HG02571 (cell line): ENCODE measurements around the gene DEFB119.
"Not testable (repeated sequence)": the region's sequence is repeated elsewhere in the genome, so short reads cannot be mapped to it uniquely, and the experiment has no call there.

Source experiments
- ATAC-seq: cut with Tn5 transposase; IDR thresholded peaks from one replicate; pipeline ENCODE4 v1.9.1; 2021; ENCODE audit warnings: mild to moderate bottlenecking, moderate library complexity; ENCODE audit not compliant: unreplicated experiment

Gene DEFB119, protein sequence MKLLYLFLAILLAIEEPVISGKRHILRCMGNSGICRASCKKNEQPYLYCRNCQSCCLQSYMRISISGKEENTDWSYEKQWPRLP

DNA sequence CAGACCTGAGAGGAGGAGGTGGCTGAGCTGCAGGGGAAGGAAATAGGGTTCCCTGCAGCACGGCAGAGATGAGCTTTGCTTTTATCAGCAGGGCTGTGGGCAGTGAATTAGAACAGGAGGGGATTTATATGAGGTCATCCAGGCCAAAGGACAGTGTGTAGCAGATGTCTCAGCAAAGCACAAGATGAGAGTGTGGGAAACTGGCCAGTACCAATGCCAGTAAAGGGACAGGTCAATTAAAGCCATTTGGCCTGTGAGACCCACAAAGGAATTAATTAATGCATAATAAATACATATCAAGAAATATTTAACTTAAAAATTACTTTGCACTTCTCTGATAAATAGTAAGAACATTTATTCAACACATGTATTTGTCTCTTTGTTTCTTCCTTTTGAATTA is at the start of gene DEFB119:
Gene DEFB119 (minus strand): TSS at position 101 of the 400 bp plus-strand sequence. CDS start 107 bp downstream, outside the sequence.
- no peak for ATAC-seq

DNA sequence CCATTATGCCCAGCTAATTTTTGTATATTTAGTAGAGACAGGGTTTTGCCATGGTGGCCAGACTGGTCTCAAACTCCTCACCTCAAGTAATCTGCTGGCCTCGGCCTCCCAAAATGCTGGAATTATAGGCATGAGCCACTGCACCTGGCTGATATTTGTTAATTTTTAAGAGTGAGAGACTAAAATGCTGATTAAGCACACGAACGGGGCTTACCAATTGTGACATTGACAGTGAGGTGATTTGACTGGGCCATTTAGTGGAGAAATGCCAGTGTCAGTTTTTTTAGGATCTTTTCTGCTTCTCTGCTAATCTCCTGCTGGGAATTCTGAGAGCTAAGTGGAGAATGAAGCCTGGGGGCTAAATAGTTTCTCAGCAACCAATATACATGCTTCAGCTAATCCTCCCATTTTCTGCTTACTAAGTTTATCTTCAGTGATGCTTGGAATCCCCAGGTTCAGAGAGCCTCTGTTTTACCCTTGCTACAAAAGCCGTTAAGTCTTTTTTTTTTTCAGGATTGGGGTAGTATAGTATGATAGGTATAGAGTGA is 40.3 kb upstream of the DEFB119 start:
- ATAC-seq, result no peak

DNA sequence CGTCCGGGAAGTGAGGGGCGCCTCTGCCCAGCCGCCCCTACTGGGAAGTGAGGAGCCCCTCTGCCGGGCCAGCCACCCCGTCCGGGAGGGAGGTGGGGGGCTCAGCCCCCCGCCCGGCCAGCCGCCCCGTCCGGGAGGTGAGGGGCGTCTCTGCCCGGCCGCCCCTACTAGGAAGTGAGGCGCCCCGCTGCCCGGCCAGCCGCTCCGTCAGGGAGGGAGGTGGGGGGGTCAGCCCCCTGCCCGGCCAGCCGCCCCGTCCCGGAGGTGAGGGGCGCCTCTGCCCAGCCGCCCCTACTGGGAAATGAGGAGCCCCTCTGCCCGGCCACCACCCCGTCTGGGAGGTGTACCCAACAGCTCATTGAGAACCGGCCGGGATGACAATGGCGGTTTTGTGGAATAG is 37.2 kb upstream of the DEFB119 start:
- not testable (repeated sequence) for ATAC-seq

DNA sequence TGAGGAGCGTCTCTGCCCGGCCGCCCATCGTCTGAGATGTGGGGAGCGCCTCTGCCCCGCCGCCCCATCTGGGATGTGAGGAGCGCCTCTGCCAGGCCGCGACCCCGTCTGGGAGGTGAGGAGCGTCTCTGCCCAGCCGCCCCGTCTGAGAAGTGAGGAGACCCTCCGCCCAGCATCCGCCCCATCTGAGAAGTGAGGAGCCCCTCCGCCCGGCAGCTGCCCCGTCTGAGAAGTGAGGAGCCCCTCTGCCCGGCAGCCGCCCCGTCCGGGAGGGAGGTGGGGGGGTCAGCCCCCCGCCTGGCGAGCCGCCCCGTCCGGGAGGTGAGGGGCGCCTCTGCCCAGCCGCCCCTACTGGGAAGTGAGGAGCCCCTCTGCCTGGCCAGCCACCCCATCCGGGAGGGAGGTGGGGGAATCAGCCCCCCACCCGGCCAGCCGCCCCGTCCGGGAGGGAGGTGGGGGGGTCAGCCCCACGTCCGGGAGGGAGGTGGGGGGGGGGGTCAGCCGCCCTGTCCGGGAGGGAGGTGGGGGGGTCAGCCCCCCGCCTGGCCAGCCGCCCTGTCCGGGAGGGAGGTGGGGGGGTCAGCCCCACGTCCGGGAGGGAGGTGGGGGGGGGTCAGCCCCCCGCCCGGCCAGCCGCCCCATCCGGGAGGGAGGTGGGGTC is 36.6 kb upstream of the DEFB119 start:
- not testable (repeated sequence) for ATAC-seq

DNA sequence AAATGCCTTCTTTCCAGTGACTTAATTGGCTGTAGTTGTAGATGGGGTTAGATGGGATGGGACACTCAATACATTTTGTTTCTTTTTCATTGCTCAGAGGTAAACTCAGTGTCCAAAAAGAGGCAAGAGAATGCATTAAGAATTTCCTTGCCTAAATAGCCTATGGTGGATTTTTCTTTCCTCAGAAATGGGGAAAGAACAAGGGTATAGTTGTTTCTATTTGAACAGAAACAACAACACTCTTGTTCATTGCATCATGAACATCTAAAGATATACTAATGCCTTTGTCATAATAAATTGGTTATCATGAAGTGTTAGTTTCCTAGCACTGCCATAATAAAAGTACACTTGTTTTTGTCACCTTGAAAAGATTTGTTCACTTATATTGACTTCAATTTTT is 35.4 kb upstream of the DEFB119 start:
- no peak for ATAC-seq

DNA sequence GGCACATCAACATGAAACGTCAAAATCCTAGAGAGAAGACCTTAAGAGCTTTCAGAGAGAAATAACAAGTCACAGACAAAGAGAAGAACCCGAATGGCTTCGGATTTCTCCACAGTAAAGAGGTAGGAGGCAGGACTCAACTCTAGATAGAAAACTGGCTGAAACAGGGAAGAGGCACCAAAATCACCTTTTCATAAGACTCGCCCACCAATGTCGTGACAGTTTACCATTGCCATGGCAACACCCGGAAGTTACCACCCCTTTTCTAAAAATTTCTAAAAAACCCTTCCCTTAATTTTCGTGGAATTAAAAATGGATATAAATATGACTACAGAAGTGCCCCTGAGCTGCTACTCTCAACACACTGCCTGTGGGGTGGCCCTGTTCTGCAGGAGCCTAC is 27.9 kb upstream of the DEFB119 start:
- ATAC-seq, result no peak

DNA sequence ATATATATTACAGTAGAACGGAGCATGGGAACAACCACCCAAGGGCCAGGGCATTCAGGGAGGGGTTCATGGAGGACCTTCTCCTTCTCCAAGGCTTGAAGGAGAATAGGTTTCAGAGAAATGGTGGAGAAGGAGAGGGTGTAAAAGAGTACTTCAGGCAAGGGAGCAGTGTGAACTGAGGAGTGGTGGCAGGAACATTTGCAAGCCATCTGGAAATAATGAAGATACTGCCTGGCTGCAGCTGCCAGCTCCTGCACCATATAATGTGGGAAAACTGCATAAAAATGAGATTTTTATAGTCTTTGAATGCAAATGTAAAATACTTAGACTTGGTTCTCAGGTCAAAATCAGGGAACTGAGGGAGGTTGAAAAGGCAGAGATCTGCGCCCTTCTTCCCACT is 25.3 kb upstream of the DEFB119 start:
- no peak for ATAC-seq

DNA sequence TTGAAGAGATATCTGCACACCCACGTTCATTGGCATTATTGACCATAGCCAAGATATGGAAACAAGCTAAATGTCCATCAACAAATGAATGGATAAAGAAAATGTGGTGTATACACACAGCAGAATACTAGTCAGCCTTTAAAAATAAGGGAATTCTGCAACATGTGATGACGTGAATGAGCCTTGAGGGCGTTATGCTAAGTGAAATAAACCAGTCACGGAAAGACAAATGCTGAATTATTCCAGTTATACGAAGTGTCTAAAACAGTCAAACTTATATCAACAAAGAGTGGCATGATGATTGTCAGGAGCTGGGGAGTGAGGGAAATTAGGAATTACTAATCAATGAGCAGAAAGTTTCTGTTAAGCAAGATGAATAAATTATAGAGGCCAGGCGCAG is 24.0 kb upstream of the DEFB119 start:
- no peak for ATAC-seq

DNA sequence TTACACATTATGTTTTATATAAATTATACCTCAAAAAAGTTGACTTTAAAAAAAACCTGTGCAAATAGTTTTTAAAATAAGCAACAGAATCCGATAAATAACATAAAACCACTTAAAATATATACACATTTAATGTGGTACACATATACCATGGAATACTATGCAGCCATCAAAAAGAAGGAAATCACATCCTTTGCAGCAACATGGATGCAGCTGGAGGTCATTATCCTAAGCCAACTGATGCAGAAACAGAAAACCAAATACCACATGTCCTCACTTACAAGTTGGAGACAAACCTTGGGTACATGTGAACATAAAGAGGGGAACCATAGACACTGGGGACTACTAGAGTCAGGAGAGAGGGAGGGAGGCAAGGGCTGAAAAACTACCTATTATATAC is 19.6 kb upstream of the DEFB119 start:
- ATAC-seq, result no peak

DNA sequence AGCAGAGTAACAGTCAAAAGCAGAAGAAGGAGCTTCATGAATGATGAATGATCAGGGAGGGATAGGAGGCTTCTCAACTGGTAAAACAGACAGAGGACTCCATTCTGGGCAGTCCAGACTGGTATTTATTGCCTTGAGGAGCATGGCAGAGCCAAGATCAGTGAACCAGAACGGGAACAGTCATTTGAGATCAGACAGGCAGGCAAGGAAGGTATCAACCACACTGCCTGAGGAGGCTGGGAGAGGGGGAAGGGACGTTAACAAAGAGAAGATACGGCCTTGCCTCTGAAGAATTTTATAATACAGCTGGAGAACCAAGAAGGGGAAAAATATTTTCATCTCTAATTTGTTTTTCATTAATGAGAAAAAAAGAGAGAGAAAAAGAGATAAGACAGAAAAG is 15.7 kb upstream of the DEFB119 start, which contains the start of gene DEFB121:
Gene DEFB121 (minus strand): TSS at position 101 of the 400 bp plus-strand sequence. CDS start 63 bp downstream, at position 38.
- ATAC-seq, result no peak

DNA sequence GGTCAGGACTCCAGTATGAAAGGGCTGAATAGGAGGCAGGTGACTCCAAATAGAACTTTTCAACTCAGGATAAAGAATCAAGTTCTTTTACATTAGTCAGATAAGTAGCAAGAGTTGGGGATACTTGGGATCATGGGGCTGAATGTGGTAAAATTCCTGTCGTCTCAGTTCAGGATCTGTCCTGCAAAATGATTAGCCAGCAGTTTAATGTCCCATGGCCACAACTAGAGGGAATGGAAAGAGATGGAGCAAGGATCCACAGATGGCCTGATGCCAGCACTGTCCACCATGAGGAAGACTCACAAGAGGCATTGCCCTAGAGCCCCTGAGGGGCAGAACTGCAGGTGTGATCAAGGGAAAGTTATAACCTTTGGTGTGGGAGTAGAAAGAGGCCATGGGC is 13.5 kb upstream of the DEFB119 start:
- ATAC-seq, result no peak

DNA sequence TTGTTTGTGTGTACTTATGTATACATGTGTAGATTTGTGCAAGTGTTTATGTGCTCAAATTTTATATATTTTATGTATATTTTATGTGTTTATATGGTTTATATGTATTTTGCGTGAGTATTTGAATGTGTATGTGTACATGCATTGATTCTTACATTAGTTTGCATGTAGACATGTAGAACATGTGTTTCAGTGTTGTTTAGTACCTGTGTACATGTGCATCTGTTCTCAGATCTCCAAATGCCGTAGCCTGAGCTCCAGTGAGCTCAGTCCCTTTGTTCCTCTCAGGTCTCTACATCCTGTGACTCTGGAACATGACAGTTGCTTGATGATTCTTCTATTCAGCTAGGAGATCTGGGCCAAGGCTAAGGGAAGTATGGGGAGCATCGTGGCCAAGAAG is 4.5 kb upstream of the DEFB119 start:
- no peak for ATAC-seq

DNA sequence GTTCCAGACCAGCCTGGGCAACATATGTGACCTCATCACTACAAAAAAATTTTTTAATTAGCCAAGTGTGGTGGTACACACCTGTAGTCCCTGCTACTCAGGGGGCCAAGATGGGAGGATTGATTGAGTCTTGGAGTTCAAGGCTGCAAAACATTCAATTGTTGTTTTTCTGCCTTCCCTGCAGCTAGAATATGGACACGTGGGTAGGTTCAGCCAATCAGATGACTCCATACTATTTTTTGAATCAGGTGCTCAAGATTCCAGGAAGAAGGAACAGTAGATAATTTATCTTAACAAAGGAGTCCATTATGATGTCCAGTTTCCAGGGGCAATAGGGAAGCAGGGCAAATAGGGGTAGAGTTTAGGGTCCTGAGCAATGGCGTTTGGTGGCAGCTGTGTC is 2.4 kb upstream of the DEFB119 start:
- ATAC-seq, result no peak

DNA sequence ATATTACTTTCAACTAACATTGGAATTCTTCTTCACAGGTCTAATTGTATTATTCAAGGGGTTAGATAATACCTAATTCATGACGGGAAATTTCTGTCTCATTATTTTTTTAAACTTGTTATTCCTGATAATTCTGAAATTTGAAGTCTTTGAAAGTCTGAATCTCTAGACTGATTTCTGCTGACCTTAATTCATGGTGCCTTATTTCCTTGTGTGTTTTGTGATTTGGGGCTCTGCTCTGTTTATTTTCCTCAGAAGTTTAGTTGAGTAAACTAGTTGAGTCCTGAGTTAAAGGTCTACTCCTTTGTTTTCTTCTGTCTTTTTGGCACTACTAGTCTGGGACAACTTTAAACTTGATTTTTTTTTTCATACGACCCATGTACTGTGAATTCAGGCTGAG is 16.0 kb downstream of the DEFB119 start:
- no peak for ATAC-seq

DNA sequence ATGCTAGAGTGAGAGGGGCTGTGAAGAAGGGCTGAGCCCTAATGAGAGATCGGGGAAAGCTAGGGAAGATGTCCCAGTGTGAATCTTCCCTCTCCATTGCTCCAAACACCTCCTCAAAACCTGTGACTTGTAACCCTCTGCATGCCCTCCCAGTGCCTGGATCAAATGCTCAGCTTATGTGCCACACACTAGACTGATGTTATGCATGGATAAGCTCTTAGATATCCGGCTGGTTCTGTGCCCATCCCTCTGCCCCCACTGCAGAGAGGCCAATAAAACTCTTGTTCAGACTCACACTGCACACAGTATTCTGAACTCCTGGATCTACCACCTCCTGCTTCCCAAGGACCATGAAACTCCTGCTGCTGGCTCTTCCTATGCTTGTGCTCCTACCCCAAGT is 22.1 kb downstream of the DEFB119 start, which contains the start of gene DEFB118:
Gene DEFB118 (plus strand): TSS at position 301 of the 400 bp plus-strand sequence. CDS start 50 bp downstream, at position 351.
- ATAC-seq, result no peak

DNA sequence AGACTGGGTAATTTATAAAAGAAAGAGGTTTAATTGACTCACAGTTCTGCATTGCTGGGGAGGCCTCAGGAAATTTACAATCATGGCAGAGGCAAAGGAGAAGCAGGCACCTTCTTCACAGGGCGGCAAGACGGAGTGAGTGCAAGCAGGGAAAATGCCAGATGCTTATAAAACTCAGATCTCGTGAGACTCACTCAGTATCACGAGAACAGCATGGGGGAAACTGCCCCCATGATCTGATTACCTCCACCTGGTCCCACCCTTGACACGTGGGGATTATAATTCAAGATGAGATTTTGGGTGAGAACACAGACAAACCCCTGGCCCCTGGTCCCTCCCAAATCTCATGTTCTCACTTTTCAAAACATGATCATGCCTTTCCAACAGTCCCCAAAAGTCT is 26.1 kb downstream of the DEFB119 start:
- not testable (repeated sequence) for ATAC-seq

DNA sequence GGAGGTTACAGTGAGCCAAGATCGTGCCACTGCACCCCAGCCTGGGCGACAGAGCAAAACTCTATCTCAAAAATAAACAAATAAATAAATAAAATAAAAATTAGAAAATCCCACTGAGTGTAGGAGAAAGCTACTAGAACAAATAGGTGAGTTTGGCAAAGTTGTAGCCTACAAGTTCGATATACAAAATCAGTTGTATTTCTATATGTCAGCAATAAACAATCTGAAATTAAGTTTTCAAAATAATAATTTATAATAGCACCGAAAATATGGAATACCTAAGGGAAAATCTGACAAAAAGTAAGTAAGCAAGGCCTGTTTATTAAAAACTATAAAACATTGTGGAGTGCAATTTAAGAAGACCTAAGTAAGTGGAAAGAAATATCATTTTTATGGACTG is 27.1 kb downstream of the DEFB119 start:
- no peak for ATAC-seq

DNA sequence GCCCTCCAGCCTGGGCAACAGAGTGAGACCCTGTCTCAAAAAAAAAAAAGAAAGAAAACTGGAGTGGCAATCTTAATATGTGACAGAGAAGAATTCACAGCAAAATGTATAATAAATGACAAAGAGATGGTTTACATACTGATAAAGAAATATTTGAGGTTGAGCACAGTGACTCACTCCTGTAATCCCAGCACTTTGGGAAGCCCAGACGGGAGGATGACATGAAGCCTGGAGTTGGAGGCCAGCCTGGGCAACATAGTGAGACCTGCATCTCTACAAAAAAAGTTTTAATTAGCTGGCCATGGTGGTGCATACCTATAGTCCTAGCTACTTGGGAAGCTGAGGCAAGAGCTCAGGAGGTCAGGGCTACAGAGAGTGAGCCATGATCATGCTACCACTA is 34.4 kb downstream of the DEFB119 start:
- ATAC-seq, result no peak

DNA sequence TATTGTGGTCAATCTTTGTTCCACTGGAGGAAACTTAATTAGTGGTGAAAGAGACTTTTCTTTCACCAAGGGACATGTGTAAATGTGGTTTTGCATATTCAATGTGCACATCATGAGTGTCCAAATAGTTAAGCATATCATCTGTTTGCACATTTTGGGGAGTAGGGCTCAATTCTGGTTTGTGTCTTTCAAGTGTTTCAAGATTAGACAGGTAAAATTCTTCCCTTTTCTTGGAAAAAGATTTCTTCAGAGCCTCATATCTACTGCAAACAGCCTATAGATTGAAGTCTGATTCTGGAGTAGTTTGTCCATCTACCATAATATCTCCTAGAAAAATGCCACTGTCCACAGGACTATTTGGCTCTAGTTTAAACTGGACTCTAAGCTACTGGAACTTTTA is 48.9 kb downstream of the DEFB119 start:
- ATAC-seq, result no peak

DNA sequence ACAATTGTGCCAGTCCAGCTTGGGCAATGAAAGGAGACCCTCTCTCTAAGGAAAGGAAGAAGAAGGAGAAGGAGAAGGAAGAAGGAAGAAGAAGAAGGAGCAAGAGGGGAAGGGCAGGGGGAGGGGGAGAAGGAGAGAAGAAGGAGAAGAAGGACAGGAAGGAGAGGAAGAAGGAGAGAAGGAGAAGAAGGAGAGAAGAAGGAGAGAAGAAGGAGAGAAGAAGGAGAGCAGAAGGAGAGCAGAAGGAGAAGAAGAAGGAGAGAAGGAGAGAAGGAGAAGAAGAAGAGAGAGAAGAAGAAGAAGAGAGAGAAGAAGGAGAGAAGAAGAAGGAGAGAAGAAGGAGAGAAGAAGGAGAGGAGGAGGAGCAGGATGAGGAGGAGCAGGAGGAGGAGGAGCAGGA is 59.5 kb downstream of the DEFB119 start:
- no peak for ATAC-seq
